Measurements from ENCODE around the gene CYP27C1.
"Not testable (repeated sequence)": the region's sequence is repeated elsewhere in the genome, so short reads cannot be mapped to it uniquely, and the experiment has no call there.

Gene CYP27C1, protein sequence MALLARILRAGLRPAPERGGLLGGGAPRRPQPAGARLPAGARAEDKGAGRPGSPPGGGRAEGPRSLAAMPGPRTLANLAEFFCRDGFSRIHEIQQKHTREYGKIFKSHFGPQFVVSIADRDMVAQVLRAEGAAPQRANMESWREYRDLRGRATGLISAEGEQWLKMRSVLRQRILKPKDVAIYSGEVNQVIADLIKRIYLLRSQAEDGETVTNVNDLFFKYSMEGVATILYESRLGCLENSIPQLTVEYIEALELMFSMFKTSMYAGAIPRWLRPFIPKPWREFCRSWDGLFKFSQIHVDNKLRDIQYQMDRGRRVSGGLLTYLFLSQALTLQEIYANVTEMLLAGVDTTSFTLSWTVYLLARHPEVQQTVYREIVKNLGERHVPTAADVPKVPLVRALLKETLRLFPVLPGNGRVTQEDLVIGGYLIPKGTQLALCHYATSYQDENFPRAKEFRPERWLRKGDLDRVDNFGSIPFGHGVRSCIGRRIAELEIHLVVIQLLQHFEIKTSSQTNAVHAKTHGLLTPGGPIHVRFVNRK

DNA sequence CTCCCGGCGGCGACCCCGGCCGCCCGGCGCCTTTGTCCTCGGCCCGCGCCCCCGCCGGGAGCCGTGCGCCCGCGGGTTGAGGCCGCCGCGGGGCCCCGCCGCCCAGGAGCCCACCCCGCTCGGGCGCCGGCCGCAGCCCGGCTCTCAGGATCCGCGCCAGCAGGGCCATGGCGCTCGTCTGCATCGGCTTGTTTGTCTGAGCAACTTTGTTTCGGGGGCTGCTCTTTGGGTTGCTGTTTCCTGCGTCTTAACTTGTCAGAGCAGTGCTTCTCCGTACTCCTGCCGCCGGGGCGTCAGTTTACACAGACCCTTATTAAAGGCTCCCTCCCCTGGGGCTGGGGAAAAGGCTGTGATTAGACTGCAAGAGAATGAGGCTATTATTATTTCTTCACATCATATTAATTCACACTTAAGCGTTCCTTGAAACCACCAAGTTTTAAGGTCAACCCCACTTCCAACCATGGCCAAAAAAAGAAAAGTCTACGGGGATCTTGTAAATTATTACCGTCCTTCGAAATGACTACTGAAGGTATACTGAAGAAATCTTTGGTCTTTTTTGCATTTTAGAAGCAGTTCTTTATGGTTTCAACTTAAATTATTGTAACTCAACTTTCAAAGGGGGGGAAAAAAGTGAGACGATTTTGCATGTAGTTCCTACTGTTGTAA, at the start of gene CYP27C1:
CYP27C1 (minus strand) TSS at position 198 of the 666 bp plus-strand sequence; CDS start at position 169, 29 bp downstream.
- no peak for DNase-seq

DNA sequence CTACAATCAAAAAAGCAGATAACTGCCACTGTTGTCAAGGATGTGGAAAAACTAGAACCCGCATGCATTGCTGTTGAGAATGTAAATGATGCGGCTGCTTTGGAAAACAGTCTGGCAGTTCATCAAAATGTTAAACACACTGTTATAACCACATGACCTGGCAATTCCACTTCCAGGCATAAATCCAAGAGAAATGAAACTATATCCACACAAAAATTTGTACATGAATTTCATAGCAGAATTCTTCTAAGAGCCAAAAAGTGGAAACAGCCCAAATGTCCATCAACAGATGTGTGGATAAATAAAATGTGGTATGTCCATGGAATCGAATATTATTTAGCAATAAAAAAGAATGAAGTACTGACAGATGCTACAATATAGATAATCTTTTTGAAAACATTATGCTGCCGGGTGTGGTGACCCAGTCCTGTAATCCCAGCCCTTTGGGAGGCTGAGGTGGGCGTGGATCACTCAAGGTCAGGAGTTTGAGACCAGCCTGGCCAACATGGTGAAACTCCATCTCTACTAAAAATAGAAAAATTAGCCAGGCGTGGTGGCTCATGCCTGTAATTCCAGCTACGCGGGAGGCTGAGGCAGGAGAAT, 41.8 kb upstream of the CYP27C1 start:
- no peak for DNase-seq

DNA sequence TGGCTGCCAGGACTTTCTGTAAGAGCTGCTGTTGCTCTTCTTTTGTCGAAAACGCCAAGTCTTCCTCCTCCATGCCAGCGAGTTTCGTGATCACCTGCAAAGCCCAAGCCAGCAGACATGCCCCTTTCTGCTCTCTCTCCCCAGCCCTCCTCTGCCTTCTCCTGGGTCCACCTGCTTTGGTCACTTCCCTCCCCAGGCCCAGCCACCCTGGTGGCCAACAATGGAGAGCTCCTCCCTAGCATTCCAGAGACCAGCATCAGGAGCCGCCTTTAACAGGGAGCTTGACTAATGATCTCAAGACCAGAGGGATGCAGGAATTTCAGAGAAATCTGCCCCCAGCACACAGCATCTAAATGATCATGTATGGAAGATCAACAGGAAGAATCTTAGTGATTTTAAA, 39.3 kb upstream of the CYP27C1 start:
- no peak for DNase-seq

DNA sequence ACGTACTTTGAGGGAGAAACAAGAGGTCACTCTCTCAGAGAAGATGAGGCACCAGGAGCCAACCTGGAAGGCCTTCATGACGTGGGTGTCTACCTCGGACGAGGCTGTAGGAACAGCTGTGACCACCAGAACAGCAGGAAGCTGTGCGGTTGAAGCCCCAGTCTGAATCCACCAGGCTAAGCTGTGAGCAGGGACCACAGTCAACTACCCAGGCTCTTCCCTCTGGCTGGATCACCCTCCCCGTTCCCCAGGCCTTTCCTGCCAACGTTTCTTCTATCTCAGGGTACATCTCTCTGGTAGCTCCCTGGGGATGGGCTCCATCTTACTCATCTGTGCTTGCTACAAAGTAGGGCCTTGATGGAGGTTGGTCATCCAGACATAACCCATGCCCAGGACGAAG, 36.8 kb upstream of the CYP27C1 start:
- no peak for DNase-seq

DNA sequence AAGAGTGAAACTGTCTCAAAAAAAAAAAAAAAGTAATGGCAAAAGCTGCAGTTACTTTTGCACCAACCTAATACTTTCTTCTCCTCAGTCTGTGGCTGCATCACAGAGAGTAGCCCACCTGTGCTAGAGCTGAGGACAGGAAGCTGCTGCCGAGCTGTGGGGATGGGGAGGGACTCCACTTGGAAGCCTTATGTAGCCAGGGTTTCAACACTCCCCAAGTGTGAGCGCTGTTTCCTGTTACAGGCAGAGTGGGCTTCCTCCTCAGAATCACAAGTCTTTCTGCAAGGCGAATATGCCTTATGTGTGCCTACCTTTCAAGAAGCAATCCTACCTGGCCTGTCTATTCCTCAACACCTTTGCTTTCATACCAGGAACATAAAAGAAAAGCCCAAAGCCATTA, 36.3 kb upstream of the CYP27C1 start:
- no peak for DNase-seq

DNA sequence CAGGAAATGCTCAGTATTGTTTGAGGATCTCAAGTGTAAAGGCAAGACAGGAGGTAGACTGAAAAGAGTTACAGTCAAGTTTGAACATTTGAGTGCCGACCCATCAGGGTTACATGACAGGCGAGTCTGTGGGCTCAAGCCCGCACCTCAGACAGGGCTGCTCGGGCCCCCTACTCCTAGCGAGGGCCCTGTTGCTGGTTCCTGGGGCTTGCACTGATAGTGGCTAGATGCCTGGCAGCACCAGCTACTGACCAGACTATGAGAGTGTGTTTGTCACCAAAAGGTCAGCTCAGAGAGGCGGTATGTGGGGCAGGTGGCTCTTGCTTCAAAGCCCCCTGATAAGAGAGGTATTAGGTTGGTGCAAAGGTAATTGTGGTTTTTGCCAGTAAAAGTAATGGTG, 35.6 kb upstream of the CYP27C1 start:
- DNase-seq = no peak

DNA sequence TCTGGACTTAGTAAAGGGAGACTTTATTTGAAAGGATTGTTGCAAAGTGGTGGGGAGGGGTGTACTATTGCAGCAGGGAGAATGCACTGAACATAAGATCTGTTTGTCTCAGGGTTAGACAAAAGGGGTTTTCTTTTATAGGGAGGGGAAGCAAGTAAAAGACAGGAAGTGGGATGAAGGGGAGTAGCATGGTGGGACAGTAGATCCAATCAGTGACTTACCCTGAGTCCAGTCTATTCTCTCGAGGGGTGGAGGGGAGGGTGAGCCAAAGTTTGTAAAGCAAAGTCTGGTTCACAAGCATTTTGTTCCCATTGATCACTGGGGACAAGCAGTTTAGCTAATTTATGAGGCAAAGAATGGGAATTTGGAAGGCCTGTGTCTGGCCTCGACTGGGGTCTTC, 35.0 kb upstream of the CYP27C1 start:
- no peak for DNase-seq

DNA sequence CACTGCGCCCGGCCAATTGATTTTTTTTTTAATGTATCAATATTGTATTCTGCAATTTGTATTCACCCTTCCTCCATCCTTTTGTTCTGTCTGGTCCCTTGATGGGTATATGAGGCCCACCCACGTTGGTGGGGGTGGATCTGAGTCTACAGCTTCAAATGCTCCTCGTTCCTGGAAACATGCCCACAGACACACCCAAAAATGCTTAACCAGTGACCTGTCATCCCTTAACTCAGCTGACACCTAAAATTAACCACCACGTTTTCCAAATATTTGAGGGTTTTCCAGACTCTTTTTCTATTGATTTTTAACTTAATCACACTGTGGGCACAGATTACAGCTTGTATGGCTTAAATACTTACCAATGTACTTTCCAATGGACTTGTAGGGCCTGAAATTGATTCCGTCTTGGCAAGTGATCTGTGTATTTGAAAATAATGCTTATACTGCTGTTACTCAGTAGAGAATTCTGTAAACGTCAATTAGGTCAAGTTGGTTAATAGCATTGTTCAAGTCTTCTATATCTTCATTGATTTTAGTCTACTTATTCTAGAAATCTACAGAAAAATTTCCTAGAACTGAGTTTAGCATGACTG, 34.4 kb upstream of the CYP27C1 start:
- no peak for DNase-seq

DNA sequence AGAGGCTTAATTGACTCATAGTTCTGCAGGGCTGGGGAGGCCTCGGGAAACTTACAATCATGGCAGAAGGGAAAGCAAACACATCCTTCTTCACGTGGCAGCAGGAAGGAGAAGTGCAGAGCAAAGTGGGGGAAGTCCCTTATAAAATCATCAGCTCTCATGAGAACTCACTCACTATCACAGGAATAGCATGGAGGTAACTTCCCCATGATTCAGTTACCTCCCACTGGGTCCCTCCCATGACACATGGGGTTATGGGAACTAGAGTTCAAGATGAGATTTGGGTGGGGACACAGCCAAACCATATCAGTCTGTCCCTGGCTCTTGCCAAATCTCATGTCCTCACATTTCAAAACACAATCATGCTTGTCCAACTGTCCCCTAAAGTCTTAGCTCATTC, 21.1 kb upstream of the CYP27C1 start:
- not testable (repeated sequence) for DNase-seq

DNA sequence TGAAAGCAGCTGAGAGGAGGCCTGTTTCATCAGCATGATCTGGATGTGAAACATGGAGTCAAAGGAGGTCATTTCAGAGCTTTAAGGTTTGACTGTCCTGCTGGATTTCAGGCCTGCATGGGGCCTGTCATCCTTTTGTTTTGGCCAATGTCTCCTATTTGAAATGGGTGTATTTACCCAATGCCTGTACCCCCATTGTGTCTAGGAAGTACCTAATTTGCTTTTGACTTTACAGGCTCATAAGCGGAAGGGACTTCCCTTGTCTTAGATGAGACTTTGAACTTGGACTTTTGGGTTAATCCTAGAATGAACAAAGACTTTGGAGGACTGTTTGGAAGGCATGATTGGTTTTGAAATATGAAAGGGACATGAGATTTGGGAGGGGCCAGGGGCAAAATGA, 19.3 kb upstream of the CYP27C1 start:
- DNase-seq = no peak

DNA sequence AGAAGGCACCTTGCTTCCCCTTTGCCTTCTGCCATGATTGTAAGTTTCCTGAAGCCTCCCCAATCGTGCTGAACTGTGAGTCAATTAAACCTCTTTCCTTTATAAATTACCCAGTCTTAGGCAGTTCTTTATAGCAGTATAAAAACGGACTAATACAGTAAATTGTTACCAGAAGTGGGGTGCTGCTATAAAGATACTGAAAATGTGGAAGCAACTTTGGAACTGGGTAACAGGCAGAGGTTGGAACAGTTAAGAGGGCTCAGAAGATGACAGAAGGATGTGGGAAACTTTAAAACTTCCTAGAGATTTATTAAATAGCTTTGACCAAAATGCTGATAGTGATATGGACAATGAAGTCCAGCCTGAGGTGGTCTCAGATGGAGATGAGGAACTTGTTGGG, 17.7 kb upstream of the CYP27C1 start:
- DNase-seq = not testable (repeated sequence)

DNA sequence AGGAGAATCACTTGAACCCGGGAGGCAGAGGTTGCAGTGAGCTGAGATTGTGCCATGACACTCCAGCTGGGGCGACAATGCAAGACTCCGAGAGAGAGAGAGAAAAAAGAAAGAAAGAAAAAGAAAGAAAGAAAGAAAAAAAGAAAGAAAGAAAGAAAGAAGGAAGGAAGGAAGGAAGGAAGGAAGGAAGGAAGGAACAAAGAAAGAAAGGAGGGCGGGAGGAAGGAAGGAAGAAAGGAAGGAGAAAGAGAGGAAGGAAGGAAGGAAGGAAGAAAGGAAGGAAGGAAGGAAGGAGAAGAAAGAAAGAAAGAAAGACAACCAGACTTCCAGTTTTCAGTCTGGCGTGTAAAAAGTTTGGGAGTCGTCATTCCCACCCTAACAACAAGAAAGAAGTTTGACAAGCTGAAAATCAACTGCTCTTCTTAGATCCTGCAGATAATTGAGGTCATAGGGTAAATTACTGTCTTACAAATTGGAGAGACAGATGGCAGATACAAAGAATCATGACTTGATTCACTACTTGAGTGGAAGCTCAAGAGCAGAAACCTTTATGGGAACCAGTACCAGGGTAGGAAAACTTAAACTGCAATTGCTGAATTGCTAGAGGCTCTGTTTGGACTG, 15.1 kb upstream of the CYP27C1 start:
- DNase-seq = no peak

DNA sequence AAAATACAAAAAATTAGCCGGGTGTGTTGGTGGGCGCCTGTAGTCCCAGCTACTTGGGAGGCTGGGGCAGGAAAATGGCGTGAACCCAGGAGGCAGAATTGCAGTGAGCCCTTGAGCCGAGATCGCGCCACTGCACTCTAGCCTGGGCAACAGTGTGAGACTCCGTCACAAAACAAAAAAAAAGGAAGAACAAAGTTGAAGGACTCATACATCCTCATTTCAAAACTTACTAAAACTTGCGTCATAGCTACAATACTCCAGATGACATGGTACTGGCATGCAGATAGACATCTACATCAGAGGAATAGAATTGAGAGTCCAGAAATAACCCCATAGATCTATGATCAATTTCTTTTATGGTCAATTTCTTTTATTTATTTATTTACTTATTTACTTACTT, 13.6 kb upstream of the CYP27C1 start:
- DNase-seq = no peak

DNA sequence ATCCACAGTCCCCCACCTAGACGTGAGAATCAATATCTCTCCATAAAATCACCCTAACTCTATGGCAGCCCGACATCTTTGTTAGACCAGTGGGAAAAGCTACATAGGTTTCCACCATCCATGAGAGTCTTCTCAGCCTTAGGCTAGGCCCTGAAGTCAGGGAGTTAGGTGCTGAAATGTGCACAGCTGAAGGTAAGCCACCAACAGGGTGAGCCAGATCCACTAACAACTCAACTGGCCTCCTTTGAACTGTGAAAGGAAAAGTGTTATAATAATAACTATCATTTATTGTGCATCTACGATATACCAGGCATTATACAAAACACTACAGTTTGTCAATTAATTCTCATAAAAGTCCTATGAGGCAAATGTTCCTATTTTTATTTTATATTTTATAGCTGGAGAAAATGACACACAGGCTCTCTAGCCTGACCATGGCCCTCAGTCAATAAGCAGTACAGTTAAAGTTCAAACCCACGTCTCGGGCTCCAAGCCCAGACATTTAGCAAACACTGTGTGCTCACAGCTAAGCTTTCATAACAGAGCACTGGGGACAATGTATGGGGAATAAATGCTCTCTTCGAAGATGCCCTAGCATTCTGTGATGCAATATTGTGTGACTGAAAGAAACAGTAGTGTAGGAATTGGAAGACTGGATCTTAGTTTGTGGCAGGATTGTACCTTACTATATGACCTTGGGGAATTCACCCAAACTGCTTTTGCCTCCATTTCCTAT, 11.2 kb upstream of the CYP27C1 start:
- no peak for DNase-seq

DNA sequence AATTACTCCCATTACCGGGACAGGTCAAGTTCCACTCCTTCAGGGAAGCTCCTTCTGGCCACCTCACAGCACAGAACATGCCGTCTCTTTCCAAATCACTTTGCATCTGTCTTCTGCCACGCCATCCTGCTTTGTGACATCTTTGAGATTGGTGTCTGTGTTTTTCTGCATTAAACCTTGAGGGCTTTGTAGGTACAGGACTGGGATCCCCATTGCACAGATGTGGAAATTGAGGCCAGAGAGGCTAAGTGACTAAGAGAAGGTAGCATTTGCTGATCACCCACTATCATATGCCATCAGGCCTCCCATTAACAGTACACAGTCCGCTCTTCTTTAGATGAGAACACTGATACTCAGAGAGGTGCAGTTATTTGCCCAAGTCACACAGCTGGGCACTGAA, 9.5 kb upstream of the CYP27C1 start:
- no peak for DNase-seq

DNA sequence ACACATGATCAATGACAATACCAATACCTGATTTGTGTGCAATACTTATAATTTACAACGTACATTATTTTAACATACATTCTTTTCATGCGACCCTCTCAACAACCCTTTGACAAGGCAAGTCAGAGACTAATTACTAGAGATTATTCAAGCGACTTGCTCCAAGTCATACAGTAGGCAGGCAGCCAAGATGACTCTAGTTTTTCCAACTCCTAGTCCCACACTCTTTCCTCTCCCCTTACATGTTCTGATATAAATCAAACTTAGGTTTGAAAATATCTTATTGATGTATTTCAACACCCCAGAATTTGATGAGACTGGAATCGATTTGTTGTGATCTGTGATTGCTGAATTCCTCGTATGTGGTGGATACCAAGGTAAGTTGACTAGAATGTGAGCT, 8.0 kb upstream of the CYP27C1 start:
- DNase-seq = no peak

DNA sequence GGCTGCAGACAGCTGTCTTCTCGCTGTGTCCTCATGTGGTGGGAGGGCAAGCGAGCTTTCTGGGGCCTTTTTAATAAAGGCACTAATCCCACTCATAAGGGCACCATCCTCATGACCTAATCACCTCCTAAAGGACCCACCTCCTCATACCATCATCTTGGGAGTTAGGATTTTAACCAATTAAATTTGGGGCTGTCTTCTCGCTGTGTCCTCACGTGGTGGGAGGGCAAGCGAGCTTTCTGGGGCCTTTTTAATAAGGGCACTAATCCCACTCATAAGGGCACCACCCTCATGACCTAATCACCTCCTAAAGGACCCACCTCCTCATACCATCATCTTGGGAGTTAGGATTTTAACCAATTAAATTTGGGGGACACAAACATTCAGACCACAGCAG, 7.2 kb upstream of the CYP27C1 start:
- not testable (repeated sequence) for DNase-seq

DNA sequence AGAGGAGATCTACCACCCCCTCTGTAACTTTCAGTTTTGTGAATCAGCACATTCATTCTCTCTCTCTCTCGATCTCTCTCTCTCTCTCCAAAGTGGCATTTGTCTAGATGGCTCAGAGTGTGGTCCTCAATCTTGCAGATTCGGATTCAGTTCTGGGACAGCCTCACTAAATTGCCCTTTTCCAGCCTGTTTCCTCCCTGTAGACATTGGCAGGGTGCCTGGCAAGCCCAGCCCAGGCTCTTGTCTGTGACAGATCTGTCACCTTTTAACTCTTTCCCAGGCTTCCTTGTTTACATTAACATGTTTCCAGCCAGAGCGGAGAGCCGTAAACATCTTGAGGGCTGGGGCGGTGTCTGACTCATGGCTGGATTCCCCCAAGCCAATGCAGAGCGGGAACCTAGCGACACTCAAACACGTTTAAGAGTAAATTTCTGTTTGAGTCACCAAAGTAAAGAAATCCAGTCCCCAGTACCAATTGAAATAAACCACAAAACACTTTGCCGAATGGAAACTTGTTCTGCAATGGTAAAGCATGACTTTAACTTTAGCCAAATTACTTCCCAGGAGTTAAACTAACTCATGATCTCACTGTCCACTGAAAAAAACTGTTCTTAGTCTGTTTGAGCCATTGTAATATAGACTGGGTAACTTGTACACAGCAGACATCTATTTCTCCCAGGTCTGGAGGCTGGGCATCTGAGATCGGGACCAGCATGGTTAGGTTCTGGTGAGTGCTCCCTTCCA, 6.6 kb upstream of the CYP27C1 start:
- no peak for DNase-seq

DNA sequence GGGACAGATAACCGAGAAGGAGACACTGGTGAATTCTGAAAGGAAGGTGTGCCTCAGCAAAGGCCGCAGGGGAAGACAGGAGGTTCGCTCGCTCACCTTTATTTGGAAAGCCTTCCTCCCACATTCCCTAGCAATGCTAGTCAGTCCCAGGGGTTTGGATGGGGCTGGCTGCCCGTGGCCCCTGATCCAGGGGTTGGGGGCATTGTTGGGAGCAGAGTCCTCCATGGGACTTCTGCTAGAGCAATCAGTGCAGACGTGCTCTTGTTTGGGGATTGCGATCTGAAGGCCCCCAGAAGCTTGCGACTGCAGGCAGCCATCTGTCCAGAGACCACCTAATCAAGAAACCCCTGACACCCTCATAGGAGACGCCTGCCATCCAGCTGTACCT, 6.0 kb upstream of the CYP27C1 start:
- no peak for DNase-seq

DNA sequence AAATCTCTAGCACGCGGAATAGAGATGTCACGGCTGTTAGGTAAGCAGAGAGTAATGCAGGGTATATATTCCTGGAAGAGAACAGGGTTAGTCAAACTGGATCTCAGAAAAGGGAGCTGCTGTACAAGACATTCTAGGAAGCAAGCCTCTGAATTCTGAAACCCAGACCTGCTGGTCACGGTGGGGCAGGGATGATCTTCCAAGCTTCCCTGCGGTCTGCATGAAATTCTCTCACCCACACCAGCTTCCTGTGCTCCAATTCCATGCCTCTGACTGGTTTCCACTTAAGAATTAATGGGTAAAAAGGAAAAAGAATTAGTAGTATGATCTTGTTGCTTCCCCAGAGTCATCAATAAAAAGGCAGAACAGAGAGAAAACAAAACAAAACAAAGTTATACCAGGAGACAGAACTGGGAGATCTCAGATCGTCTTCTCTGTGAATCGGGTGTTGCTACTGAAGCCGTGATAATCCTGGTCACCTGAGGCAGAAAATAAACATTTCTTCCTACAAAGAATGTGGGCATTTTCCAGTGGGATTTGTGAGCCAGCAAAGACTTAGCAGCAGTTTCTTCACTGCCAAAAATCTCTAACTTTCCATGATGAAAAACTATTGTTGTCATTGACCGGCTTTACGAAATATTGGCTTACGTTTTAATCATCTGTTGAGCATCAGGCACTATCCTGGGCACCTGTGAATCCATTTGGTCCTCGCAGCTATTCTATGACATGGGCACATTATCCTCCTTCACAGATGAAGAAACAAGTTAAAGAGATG, 5.3 kb upstream of the CYP27C1 start:
- DNase-seq = no peak

DNA sequence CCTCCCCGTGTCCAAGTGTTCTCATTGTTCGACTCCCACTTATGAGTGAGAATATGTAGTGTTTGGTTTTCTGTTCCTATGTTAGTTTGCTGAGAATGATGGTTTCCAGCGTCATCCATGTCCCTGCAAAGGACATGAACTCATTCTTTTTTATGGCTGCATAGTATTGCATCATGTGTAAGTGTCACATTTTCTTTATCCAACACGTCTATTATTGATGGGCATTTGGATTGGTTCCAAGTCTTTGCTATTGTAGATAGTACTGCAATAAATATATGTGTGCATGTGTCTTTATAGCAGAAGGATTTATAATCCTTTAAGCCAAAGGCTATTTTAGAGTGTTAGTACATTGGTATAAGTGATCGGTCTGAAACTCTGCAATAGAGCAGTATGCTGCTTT, 4.0 kb upstream of the CYP27C1 start:
- DNase-seq = not testable (repeated sequence)
